Motor neuron (in vitro differentiated cells): ENCODE data around the gene KLHL17. TPM values are rescaled to one million over a fixed set of nuclear protein-coding genes. Genes with fewer than 3 reads are reported as not detected.
"Not testable (repeated sequence)": the region's sequence is repeated elsewhere in the genome, so short reads cannot be mapped to it uniquely, and the experiment has no call there.

Source experiments
- ATAC-seq, 8 experiments: fragments of 200-7000 bp; cut with Tn5 transposase; replicated peaks in 6 of 8; 2 replicates each; pipeline ENCODE4 v1.8.0; 2021; ENCODE audit warnings: mild to moderate bottlenecking in 8 of 8, moderate library complexity in 8 of 8
- H3K27ac ChIP-seq, 2 donors: fragments of 250-450 bp; sonication (Bioruptor Pico); 2 replicates each; pipeline ENCODE4 v1.9.0; 2021; ENCODE audit warnings: antibody characterized with exemption in 2 of 2, mild to moderate bottlenecking in 2 of 2, moderate library complexity in 1 of 2
- H3K4me1 ChIP-seq, 2 donors: fragments of 250-450 bp; sonication (Bioruptor Pico); replicated peaks in 1 of 2; 2 replicates each; pipeline ENCODE4 v1.6.1; 2021; ENCODE audit warnings: antibody characterized with exemption in 2 of 2, mild to moderate bottlenecking in 2 of 2, moderate library complexity in 1 of 2
- H3K4me3 ChIP-seq, 5 donors: fragments of 250-450 bp; sonication (Bioruptor Pico); 2 replicates each; pipeline ENCODE4 v1.9.0; 2021; ENCODE audit warnings: antibody characterized with exemption in 5 of 5, mild to moderate bottlenecking in 5 of 5, moderate library complexity in 4 of 5
- WGBS, 10 experiments: fragments of 450-650 bp; shearing (Covaris generic); methylation state at CpG; one replicate each; pipeline ENCODE4 v1.0.0; 2022; 5-methylcytosine and 5-hydroxymethylcytosine counted together
- in situ Hi-C, 9 experiments: fragments of 400-800 bp; cut with MboI; loops; one replicate each; pipeline ENCODE4 v1.15.0; 2021; ENCODE audit warnings: low sequenced_read_pairs in 9 of 9, low pct_unique_long_range_greater_than_20kb in 2 of 9; ENCODE audit not compliant: unreplicated experiment in 9 of 9
- total RNA-seq, 8 experiments: library from RNA; unstranded; fragments of 300-600 nt; gene quantifications; 2 replicates each; pipeline versions ENCODE4 v1.2.3 to v1.2.4, GENCODE V29; 2022

KLHL17 gene
- total RNA-seq, 8 experiments from 2014 or later, result 4.1 to 24.6 (median 7.3) TPM

GRCh38 chr1:981491-981954, 21.1 kb downstream of the KLHL17 start:
- in situ Hi-C loops, result no loop called here
- H3K4me3 ChIP-seq, result no peak overlapping the region
- peak in 1 of 8 experiments; percentile 2 for ATAC-seq
- peaks cover 0 to 14% of the 10 kb centered on the region in 2 donors for H3K4me1 ChIP-seq
- 60 to 76% (median 65%) methylated on average over 2 to 14 of the region's 21 CpGs; no CpG with 5 or more reads in 5 of the 10 experiments for WGBS, 10 experiments
- H3K27ac ChIP-seq, result no peak overlapping the region

DNA sequence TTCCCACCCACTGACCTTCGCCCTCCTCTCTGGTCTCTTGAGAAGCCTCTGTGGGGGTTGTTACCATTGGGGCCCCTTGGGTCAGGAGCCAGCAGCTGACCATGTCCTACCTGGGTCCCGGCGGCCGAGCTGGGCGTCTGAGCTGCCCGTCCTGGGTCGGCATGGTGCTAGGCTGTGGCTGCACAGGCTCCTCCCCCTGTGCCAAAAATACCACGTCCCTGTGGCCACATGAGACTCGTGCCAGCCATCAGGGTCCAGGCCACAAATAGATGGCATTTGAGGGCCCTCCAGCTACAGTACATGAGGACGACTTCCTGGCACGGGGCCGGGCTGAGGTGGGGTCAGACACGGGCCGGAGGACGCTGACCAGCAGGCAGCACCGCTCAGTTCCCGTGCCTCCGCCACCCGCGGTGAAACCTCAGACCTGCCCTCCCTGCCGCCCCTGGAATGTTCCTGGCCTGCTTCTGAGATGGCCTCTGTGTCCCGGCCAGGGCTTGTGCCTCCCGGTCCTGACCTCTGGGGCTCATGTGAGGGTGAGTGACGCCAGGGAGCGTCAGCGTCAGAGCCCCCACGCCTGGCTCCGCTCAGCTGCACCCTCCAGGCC, 21.7 kb downstream of the KLHL17 start, which contains the start of gene PERM1:
Gene PERM1, minus strand, starts transcription at position 139 of the 604 bp plus-strand sequence. CDS start 1,064 bp downstream, outside the sequence.
- Histone ChIP-seq H3K4me3 (no peak within 1 kb of the TSS), H3K4me1 (peaks cover 0 to 14% of the 10 kb centered on the region in 2 donors), H3K27ac (peak within 1 kb of the TSS in 1 of 2 donors; percentile 28)
- WGBS, 10 experiments, result 23 to 60% (median 41%) methylated on average over 2 to 17 of the region's 28 CpGs; no CpG with 5 or more reads in 4 of the 10 experiments
- in situ Hi-C loops, result no loop called here
- ATAC-seq, result peak in 1 of 8 experiments; percentile 1

DNA sequence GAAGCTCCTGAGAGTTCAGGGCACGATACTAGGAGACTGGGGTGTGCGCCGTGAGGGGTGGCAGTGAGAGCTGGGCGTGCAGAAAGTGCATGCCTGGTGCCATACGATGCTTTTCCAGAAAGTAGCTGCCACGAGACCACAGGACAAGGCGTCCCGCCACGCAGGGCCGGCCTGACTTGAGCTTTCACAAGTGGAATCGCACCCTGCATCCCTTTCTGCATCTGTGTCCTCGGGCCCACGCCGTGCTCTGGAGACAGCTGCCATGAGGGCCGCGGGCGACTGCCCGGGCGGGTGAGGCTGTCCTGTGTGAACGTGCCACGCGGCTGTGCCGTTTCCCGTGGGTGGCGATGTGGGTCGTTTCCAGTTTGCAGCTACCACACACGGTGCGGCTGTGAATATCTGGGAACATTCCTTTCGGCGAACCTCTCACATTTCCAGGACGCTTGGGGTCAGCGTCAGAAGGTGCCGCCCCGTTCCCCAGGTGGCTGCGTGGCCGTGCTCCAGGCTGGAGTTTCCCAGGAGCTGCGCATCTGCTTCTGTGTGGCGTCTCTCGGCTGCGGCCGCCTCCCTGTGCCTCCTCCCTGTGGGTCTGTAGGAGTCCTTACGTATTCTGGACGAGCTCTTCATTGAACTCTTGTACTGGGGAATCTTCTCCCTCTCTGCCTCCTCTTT, 22.5 kb downstream of the KLHL17 start:
- H3K4me3 ChIP-seq, result no peak overlapping the region
- H3K4me1 ChIP-seq, result peaks cover 0 to 14% of the 10 kb centered on the region in 2 donors
- 25 to 93% (median 57%) methylated on average over 2 to 13 of the region's 43 CpGs; no CpG with 5 or more reads in 1 of the 10 experiments for WGBS, 10 experiments
- no peak for ATAC-seq
- in situ Hi-C loops, result no loop called here
- no peak overlapping the region for H3K27ac ChIP-seq

DNA sequence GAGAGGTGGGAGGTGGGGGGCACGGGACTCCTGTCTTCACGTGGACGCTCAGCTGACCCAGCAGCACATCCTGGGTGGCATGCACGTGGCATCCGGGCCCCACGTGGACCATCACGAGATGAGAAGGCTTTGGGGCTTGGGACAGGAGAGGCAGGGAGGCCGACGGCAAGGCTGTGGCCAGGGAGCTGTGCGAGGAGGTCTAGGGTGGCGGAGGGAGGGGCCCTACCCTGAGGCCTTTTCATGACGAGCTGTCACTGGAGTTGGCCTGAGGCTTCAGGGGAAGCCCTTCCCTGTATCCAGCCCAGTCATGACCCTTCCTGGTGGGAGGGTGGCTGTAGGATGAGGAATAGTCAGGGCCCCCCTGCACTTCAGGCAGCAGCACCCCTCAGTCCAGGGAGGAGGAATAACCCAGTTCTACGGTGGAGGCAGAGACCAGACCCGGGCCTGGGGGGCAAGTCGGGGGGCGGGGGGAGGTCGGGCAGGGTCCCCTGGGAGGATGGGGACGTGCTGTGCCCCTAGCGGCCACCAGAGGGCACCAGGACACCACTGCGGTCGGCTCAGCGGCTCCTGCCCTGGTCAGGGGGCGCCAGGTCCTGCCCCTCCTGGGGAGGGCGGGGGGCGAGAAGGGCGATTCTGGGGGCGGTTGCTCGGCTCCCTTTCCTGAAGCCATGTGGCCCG, 23.6 kb downstream of the KLHL17 start:
- ATAC-seq, result peak; percentile 43 to 91 (median 68)
- 0 to 23% (median 2%) methylated on average over 1 to 15 of the region's 29 CpGs; no CpG with 5 or more reads in 3 of the 10 experiments for WGBS, 10 experiments
- Histone ChIP-seq H3K27ac (no peak overlapping the region), H3K4me1 (peaks cover 0 to 14% of the 10 kb centered on the region in 2 donors), H3K4me3 (peak overlapping the region; percentile 9 to 21 (median 17))
- in situ Hi-C loops, result no loop called here

GRCh38 chr1:984476-984814, 24.1 kb downstream of the KLHL17 start:
- Histone ChIP-seq H3K27ac (no peak overlapping the region), H3K4me1 (peaks cover 0 to 14% of the 10 kb centered on the region in 2 donors), H3K4me3 (peak overlapping the region; percentile 9 to 21 (median 17))
- WGBS, 10 experiments, result 0 to 68% (median 36%) methylated on average over 1 to 12 of the region's 12 CpGs; no CpG with 5 or more reads in 1 of the 10 experiments
- in situ Hi-C loops, result no loop called here
- ATAC-seq, result peak in 2 of 8 experiments; percentile 20 to 53

- in situ Hi-C loops, result no loop called here
- Histone ChIP-seq H3K4me3 (no peak overlapping the region), H3K27ac (no peak overlapping the region), H3K4me1 (peaks cover 0 to 14% of the 10 kb centered on the region in 2 donors)
- 40 to 80% (median 68%) methylated on average over 1 to 13 of the region's 13 CpGs; no CpG with 5 or more reads in 2 of the 10 experiments for WGBS, 10 experiments
- ATAC-seq, result no peak
These were observed 24.7 kb downstream of the KLHL17 start for GRCh38 chr1:985126-985525.

- H3K4me3 ChIP-seq, H3K4me1 ChIP-seq, in situ Hi-C loops, H3K27ac ChIP-seq: not testable (repeated sequence)
- ATAC-seq, result peak in 2 of 8 experiments; percentile 89 to 90
- 16 to 93% (median 54%) methylated on average over 2 to 5 of the region's 5 CpGs; no CpG with 5 or more reads in 1 of the 10 experiments for WGBS, 10 experiments
These were observed 27.7 kb downstream of the KLHL17 start for GRCh38 chr1:988061-988460.

- in situ Hi-C loops, H3K27ac ChIP-seq, H3K4me3 ChIP-seq, ATAC-seq: not testable (repeated sequence)
- WGBS, 10 experiments, result 81 to 100% (median 88%) methylated on average over 1 to 6 of the region's 6 CpGs; no CpG with 5 or more reads in 1 of the 10 experiments
- peaks cover 6 to 12% of the 10 kb centered on the region in 2 donors for H3K4me1 ChIP-seq
These were observed 30.9 kb downstream of the KLHL17 start for GRCh38 chr1:991275-991674.

DNA sequence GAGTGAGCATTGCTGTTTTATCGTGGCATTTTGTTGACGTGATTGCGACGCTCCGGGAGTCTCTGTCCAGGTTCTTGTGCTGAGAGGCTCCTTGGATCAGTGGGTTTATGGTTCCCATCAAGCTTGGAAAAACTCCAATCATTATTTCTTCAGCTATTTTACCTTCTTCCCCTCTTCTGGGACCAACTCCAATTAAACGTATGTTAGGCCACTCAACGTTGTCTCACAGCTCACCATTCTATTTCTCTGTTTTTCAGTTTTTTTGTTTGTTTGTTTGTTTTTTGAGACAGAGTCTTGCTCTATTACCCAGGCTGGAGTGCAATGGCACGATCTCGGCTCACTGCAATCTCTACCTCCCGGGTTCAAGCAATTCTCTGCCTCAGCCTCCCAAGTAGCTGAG, 31.5 kb downstream of the KLHL17 start:
- H3K4me1 ChIP-seq, result peaks cover 6 to 14% of the 10 kb centered on the region in 2 donors
- H3K27ac ChIP-seq, result no peak overlapping the region
- no peak for ATAC-seq
- in situ Hi-C loops, result no loop called here
- 71 to 97% (median 92%) methylated on average over 3 to 10 of the region's 10 CpGs for WGBS, 10 experiments
- H3K4me3 ChIP-seq, result no peak overlapping the region

- H3K4me3 ChIP-seq, result no peak overlapping the region
- WGBS, 10 experiments, result 67 to 100% (median 89%) methylated on average over 1 to 7 of the region's 7 CpGs
- no peak overlapping the region for H3K27ac ChIP-seq
- in situ Hi-C loops, result no loop called here
- H3K4me1 ChIP-seq, result peaks cover 11 to 19% of the 10 kb centered on the region in 2 donors
- ATAC-seq, result no peak
These were observed 32.0 kb downstream of the KLHL17 start for GRCh38 chr1:992362-992761.

GRCh38 chr1:993379-993995, 33.1 kb downstream of the KLHL17 start:
- peaks cover 20 to 30% of the 10 kb centered on the region in 2 donors for H3K4me1 ChIP-seq
- no peak for ATAC-seq
- in situ Hi-C loops, result no loop called here
- 48 to 72% (median 54%) methylated on average over 7 to 11 of the region's 15 CpGs; no CpG with 5 or more reads in 7 of the 10 experiments for WGBS, 10 experiments
- H3K4me3 ChIP-seq, result no peak overlapping the region
- no peak overlapping the region for H3K27ac ChIP-seq

DNA sequence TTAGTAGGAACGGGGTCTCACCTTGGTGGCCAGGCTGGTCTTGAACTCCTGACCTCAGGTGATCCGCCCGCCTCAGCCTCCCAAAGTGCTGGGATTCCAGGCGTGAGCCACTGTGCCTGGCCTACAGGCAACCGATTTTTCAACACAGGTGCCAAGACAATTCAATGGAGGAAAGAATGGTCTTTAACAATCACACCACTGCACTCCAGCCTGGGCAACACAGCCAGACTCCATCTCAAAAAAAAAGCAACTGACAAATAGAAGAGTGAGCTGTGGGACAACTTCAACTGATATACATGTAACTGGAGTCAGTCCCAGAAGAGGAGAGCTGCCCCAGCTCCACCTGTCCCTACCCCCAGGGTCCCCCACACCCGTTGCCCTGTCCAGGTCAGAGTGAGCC, 34.2 kb downstream of the KLHL17 start:
- H3K4me3 ChIP-seq, in situ Hi-C loops, ATAC-seq, H3K27ac ChIP-seq: not testable (repeated sequence)
- H3K4me1 ChIP-seq, result peaks cover 20 to 30% of the 10 kb centered on the region in 2 donors
- WGBS, 10 experiments, result 71 to 93% (median 78%) methylated on average over 1 to 6 of the region's 6 CpGs; no CpG with 5 or more reads in 4 of the 10 experiments
